ENCODE results near the gene TMEM254. TPM values are rescaled to one million over a fixed set of nuclear protein-coding genes. Genes with fewer than 3 reads are reported as not detected.

The TMEM254 gene
- total RNA-seq, 2 experiments from 2014 or later = 13.6 to 20.4 TPM

Other genes starting within 250 kb of the TMEM254 start
- not detected for gene SFTPD, start 129.6 kb upstream of the TMEM254 start, total RNA-seq
- gene PLAC9, start 54.1 kb downstream of the TMEM254 start, total RNA-seq = not detected
- gene ANXA11, start 126.9 kb downstream of the TMEM254 start, total RNA-seq = 100 to 1,000 TPM; 280 to 326 TPM
- gene MAT1A, start 211.0 kb downstream of the TMEM254 start, total RNA-seq = not detected